GOT3 (cell line): Measurements from ENCODE around the gene ERCC2.
"Not testable (repeated sequence)": the region's sequence is repeated elsewhere in the genome, so short reads cannot be mapped to it uniquely, and the experiment has no call there.

Source experiments
- DNase-seq: peaks from one replicate; lab custom pipeline; 2025; ENCODE audit warnings: mixed read lengths; lab: John Stamatoyannopoulos, UW

ERCC2 gene

GRCh38 chr19:45354241-45354842 lies 16.0 kb downstream of the ERCC2 start:
- DNase-seq: no peak

GRCh38 chr19:45352914-45353796 lies 17.2 kb downstream of the ERCC2 start:
- no peak for DNase-seq

- no peak for DNase-seq
These were observed 17.9 kb downstream of the ERCC2 start for GRCh38 chr19:45352471-45352870.

GRCh38 chr19:45352062-45352461 lies 18.3 kb downstream of the ERCC2 start:
- no peak for DNase-seq

- no peak for DNase-seq
These were observed 18.9 kb downstream of the ERCC2 start for GRCh38 chr19:45351401-45351952.

- DNase-seq: no peak
These were observed 19.8 kb downstream of the ERCC2 start for GRCh38 chr19:45350477-45351058.

GRCh38 chr19:45349430-45349941 lies 20.9 kb downstream of the ERCC2 start:
- DNase-seq: no peak

- DNase-seq: no peak
These were observed 21.3 kb downstream of the ERCC2 start for GRCh38 chr19:45349126-45349415.

- DNase-seq: no peak
These were observed 21.8 kb downstream of the ERCC2 start for GRCh38 chr19:45348367-45349125.

- DNase-seq: no peak
These were observed 22.6 kb downstream of the ERCC2 start for GRCh38 chr19:45347570-45348366.

- no peak for DNase-seq
These were observed 23.9 kb downstream of the ERCC2 start for GRCh38 chr19:45346449-45346848.

- no peak for DNase-seq
These were observed 24.9 kb downstream of the ERCC2 start for GRCh38 chr19:45345506-45345860.

GRCh38 chr19:45344621-45345505 lies 25.5 kb downstream of the ERCC2 start:
- no peak for DNase-seq

- DNase-seq: no peak
These were observed 27.5 kb downstream of the ERCC2 start for GRCh38 chr19:45342911-45343310.

GRCh38 chr19:45340899-45341453 lies 29.4 kb downstream of the ERCC2 start:
- DNase-seq: no peak

- DNase-seq: no peak
These were observed 30.0 kb downstream of the ERCC2 start, which contains the start of gene KLC3 for GRCh38 chr19:45340232-45340898. Gene KLC3, plus strand, starts transcription at chr19:45340750. Its CDS starts 4,792 bp downstream, at chr19:45345542.

GRCh38 chr19:45339629-45340028 lies 30.7 kb downstream of the ERCC2 start:
- no peak for DNase-seq

- DNase-seq: no peak
These were observed 33.6 kb downstream of the ERCC2 start for GRCh38 chr19:45336696-45337251.

GRCh38 chr19:45334881-45335280 lies 35.5 kb downstream of the ERCC2 start:
- not testable (repeated sequence) for DNase-seq
